K562 (cell line): ENCODE measurements around the gene GAB1. TPM values are rescaled to one million over a fixed set of nuclear protein-coding genes. Genes with fewer than 3 reads are reported as not detected.

Experiments
- ATAC-seq: fragments of 200-7000 bp; cut with Tn5 transposase; 3 replicates; pipeline ENCODE4 v1.9.1; 2020; ENCODE audit warnings: moderate library complexity
- BruUV-seq: library from RNA; stranded (reverse); fragments of 400-500 nt; replicated peaks from 2 replicates; lab custom pipeline; 2021; lab: Mats Ljungman, UMichigan
- CTCF ChIA-PET: fragments of 300-600 bp; formaldehyde crosslinking; extraction: SDS; loops from one replicate; lab custom pipeline; 2021; ENCODE audit warnings: low intra/inter-chr PET ratio; lab: Yijun Ruan, JAX
- POLR2A ChIA-PET: fragments of 300-600, 350-650 bp; sonication (Branson Sonifier 250); formaldehyde crosslinking; extraction: SDS; loops from one replicate; lab custom pipeline; 2021; ENCODE audit warnings: antibody characterized with exemption, inconsistent platforms; lab: Yijun Ruan, JAX
- DNase-seq, 4 experiments: peaks; one replicate each; pipeline versions ENCODE4 v3.0.0 to v3.0.0-alpha.2; 2011 to 2018; ENCODE audit warnings: low spot score in 3 of 4, mixed read lengths in 3 of 4; ENCODE audit errors: extremely low read depth in 1 of 4
- FAIRE-seq: peaks from 2 replicates; lab custom pipeline; 2011; peaks lifted over from hg19 to GRCh38; lab: Jason Lieb, UNC
- H2AFZ ChIP-seq: 2 replicates; pipeline ENCODE4 v1.6.0; 2011; ENCODE audit warnings: low read depth, low read length, control low read depth, inconsistent platforms
- H3K27ac ChIP-seq: fragments of 200-600 bp; 3 replicates; pipeline ENCODE4 v1.8.0; 2011; ENCODE audit warnings: low read depth, mild to moderate bottlenecking, control low read depth, inconsistent platforms, low read length, moderate library complexity, mixed read lengths; ENCODE audit errors: extremely low read depth
- H3K27me3 ChIP-seq, 2 experiments: fragments of 300-600 bp in 1 of 2; 2 replicates in 1 of 2; 3 replicates in 1 of 2; pipeline versions ENCODE4 v1.6.0 to v1.8.0; 2011; ENCODE audit warnings: inconsistent platforms in 2 of 2, low read length in 2 of 2, mild to moderate bottlenecking in 1 of 2, mixed read lengths in 1 of 2, moderate library complexity in 1 of 2; ENCODE audit not compliant: control insufficient read depth in 2 of 2, insufficient read depth in 2 of 2
- H3K36me3 ChIP-seq: fragments of 300-600 bp; 3 replicates; pipeline ENCODE4 v1.8.0; 2011; ENCODE audit warnings: mild to moderate bottlenecking, low read length, inconsistent platforms; ENCODE audit not compliant: control insufficient read depth, insufficient read depth
- H3K4me1 ChIP-seq, 2 experiments: fragments of 200-600 bp in 1 of 2; replicated peaks in 1 of 2; 2 replicates in 1 of 2; 3 replicates in 1 of 2; pipeline versions ENCODE4 v1.5.1 to v1.8.0; 2011; ENCODE audit warnings: inconsistent platforms in 2 of 2, low read length in 2 of 2, mild to moderate bottlenecking in 1 of 2, mixed read lengths in 1 of 2, moderate library complexity in 1 of 2; ENCODE audit not compliant: control insufficient read depth in 2 of 2, insufficient read depth in 2 of 2
- H3K4me2 ChIP-seq: 2 replicates; pipeline ENCODE4 v1.6.1; 2011; ENCODE audit warnings: low read length, control low read depth, inconsistent platforms, mixed read lengths; ENCODE audit not compliant: insufficient read depth
- H3K4me3 ChIP-seq: fragments of 200-600 bp; sonication (generic), shearing (Covaris generic); 2 replicates; pipeline ENCODE4 v1.5.1; 2016; ENCODE audit warnings: control low read depth, inconsistent platforms
- H3K79me2 ChIP-seq: fragments of 200-600 bp; 3 replicates; pipeline ENCODE4 v1.8.0; 2011; ENCODE audit warnings: low read length, inconsistent platforms; ENCODE audit not compliant: control insufficient read depth, insufficient read depth
- H3K9ac ChIP-seq, 2 experiments: 2 replicates each; pipeline versions ENCODE4 v1.6.0 to v1.6.1; 2011; ENCODE audit warnings: low read depth in 2 of 2, low read length in 2 of 2, control low read depth in 1 of 2, inconsistent platforms in 1 of 2, mild to moderate bottlenecking in 1 of 2, mixed read lengths in 1 of 2; ENCODE audit not compliant: insufficient read depth in 1 of 2
- H3K9me1 ChIP-seq: one replicate; pipeline ENCODE4 v1.6.0; 2011; ENCODE audit warnings: inconsistent platforms, mild to moderate bottlenecking, low read length, moderate library complexity; ENCODE audit not compliant: control insufficient read depth, insufficient read depth
- H3K9me3 ChIP-seq: replicated peaks from 2 replicates; pipeline ENCODE4 v1.5.1; 2011; ENCODE audit warnings: low read depth, low read length, inconsistent platforms; ENCODE audit not compliant: control insufficient read depth, insufficient read depth
- H4K20me1 ChIP-seq: replicated peaks from 2 replicates; pipeline ENCODE4 v1.6.1; 2011; ENCODE audit warnings: low read length, inconsistent platforms, mixed read lengths; ENCODE audit not compliant: control insufficient read depth, insufficient read depth
- COPS2 ChIP-seq: fragments of 450-650 bp; conservative IDR thresholded peaks from 2 replicates; pipeline ENCODE4 v1.6.1; 2016; ENCODE audit warnings: mild to moderate bottlenecking, moderate library complexity
- TSC22D4 ChIP-seq: fragments of 450-650 bp; IDR thresholded peaks from 2 replicates; pipeline ENCODE4 v1.6.1; 2016; ENCODE audit warnings: missing genetic modification characterization, missing biosample characterization, control low read depth
- WGBS: fragments of 100-300 bp; shearing (Covaris generic); methylation state at CpG from one replicate; pipeline ENCODE4 v1.1.6; 2016; ENCODE audit warnings: low coverage, mixed read lengths; ENCODE audit not compliant: insufficient coverage; ENCODE audit errors: missing lambda C conversion rate; 5-methylcytosine and 5-hydroxymethylcytosine counted together
- in situ Hi-C: fragments of 300-500 bp; cut with MboI; formaldehyde crosslinking; loops from 4 replicates; pipeline ENCODE4 v1.15.0; 2018; ENCODE audit warnings: inconsistent platforms, mixed read lengths
- intact Hi-C: fragments of 100-400 bp; cut with micrococcal nuclease; formaldehyde crosslinking; loops from 2 replicates; pipeline ENCODE4 v1.14.2; 2022
- polyA plus RNA-seq, 8 experiments: library from polyadenylated mRNA; depleted of rRNA in 4 of 8; stranded (reverse) in 5 of 8; unstranded in 3 of 8; fragments of >200 nt; fragmentation: Nextera tagmentation in 2 of 8; fragmentation: Illumina TruSeq in 1 of 8; extraction: Ambion mirVana in 2 of 8; extraction: Trizol in 1 of 8; gene quantifications; 2 replicates each; pipeline versions ENCODE4 v1.2.1 to v1.2.3, GENCODE V29; 2011 to 2014; ENCODE audit warnings: inconsistent platforms in 1 of 8, missing spikeins in 1 of 8
- total RNA-seq, 7 experiments: library from RNA; depleted of rRNA in 6 of 7; stranded (reverse); fragments of >200 nt in 6 of 7; fragmentation: Illumina TruSeq in 2 of 7; extraction: Trizol in 2 of 7; gene quantifications; 2 replicates each; pipeline versions ENCODE4 v1.2.1 to v1.2.3, GENCODE V29; 2011 to 2021; ENCODE audit warnings: low replicate concordance in 1 of 7
- TF ChIP-seq, protein P1 (sequence below): fragments of 450-650 bp; conservative IDR thresholded peaks from 2 replicates; pipeline ENCODE4 v1.6.1; 2016; ENCODE audit warnings: missing genetic modification characterization, low read depth, mild to moderate bottlenecking, control low read depth, missing compliant biosample characterization
- TF ChIP-seq, protein P2 (sequence below): fragments of 250-450 bp; sonication (Bioruptor Pico); IDR thresholded peaks from 2 replicates; pipeline ENCODE4 v1.8.0; 2022; ENCODE audit warnings: inconsistent platforms, mild to moderate bottlenecking, moderate library complexity, borderline replicate concordance

GAB1 gene
- total and polyA plus RNA-seq, 9 of the 15 experiments (the other 6 are each of a cell fraction or from before 2014, with no cell fraction given) = 1.3 to 14.6 (median 7.5) TPM

GRCh38 chr4:143443728-143444127, 107.1 kb downstream of the GAB1 start:
- Histone ChIP-seq H4K20me1 (no peaks in the 10 kb centered on the region), H3K79me2 (no peaks in the 10 kb centered on the region), H3K4me2 (no peak overlapping the region), H3K27me3 (no peaks in the 10 kb centered on the region), H3K4me1 (no peaks in the 10 kb centered on the region), H3K36me3 (peaks cover 14% of the 10 kb centered on the region; the same call in 2 of the 3 replicates), H3K9me3 (no peaks in the 10 kb centered on the region), H3K9ac (no peak overlapping the region), H3K9me1 (no peaks in the 10 kb centered on the region), H3K27ac (no peak overlapping the region), H3K4me3 (no peak overlapping the region), H2AFZ (no peak overlapping the region)
- no TSS peak for BruUV-seq
- POLR2A ChIA-PET = interaction anchor here (0.6 kb wide), 2 partner anchors 79 to 595 kb away, joined by 3 to 4 read pairs; no protein-coding TSS in a partner anchor
- intact Hi-C loops (no loop called here), in situ Hi-C loops (no loop called here)
- CTCF ChIA-PET = no interaction called here
- TF ChIP-seq, protein P1, sequence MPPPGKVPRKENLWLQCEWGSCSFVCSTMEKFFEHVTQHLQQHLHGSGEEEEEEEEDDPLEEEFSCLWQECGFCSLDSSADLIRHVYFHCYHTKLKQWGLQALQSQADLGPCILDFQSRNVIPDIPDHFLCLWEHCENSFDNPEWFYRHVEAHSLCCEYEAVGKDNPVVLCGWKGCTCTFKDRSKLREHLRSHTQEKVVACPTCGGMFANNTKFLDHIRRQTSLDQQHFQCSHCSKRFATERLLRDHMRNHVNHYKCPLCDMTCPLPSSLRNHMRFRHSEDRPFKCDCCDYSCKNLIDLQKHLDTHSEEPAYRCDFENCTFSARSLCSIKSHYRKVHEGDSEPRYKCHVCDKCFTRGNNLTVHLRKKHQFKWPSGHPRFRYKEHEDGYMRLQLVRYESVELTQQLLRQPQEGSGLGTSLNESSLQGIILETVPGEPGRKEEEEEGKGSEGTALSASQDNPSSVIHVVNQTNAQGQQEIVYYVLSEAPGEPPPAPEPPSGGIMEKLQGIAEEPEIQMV = no peak
- TF ChIP-seq TSC22D4 (tag) (no peak), COPS2 (no peak)
- TF ChIP-seq, protein P2, sequence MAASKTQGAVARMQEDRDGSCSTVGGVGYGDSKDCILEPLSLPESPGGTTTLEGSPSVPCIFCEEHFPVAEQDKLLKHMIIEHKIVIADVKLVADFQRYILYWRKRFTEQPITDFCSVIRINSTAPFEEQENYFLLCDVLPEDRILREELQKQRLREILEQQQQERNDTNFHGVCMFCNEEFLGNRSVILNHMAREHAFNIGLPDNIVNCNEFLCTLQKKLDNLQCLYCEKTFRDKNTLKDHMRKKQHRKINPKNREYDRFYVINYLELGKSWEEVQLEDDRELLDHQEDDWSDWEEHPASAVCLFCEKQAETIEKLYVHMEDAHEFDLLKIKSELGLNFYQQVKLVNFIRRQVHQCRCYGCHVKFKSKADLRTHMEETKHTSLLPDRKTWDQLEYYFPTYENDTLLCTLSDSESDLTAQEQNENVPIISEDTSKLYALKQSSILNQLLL (CRISPR knock-in tag) = no peak
- 47% methylated on average over 1 of the region's 1 CpG for WGBS
- DNase-seq (no peak), ATAC-seq (no peak), FAIRE-seq (no peak)
